ENCODE results near the gene TUG1.

The TUG1 gene

GRCh38 chr22:30947816-30948454 lies 21.1 kb upstream of the TUG1 start:
- peak; percentile 44 for TF ChIP-seq CTCF (IDR thresholded peaks at IDR 0.05)

GRCh38 chr22:30948930-30949342 lies 20.1 kb upstream of the TUG1 start:
- no peak for TF ChIP-seq CTCF (IDR thresholded peaks at IDR 0.05)

- TF ChIP-seq CTCF (IDR thresholded peaks at IDR 0.05), result no peak
Measured at GRCh38 chr22:30949934-30950660, 19.0 kb upstream of the TUG1 start.

GRCh38 chr22:30953206-30953605 lies 15.9 kb upstream of the TUG1 start:
- TF ChIP-seq CTCF (IDR thresholded peaks at IDR 0.05), result no peak

- no peak for TF ChIP-seq CTCF (IDR thresholded peaks at IDR 0.05)
Measured at GRCh38 chr22:30955153-30955552, 13.9 kb upstream of the TUG1 start.

GRCh38 chr22:30964858-30965257 lies 4.2 kb upstream of the TUG1 start:
- no peak for TF ChIP-seq CTCF (IDR thresholded peaks at IDR 0.05)

GRCh38 chr22:30968015-30968923 lies 796 bp upstream of the TUG1 start, which contains the start of gene MORC2:
TSS of gene MORC2 (minus strand) at chr22:30968774. CDS start at chr22:30967889, 885 bp downstream.
- no peak for TF ChIP-seq CTCF (IDR thresholded peaks at IDR 0.05)
